IMR-90 (cell line): Measurements from ENCODE around the gene CAMK2G. TPM values are rescaled to one million over a fixed set of nuclear protein-coding genes. Genes with fewer than 3 reads are reported as not detected.

ENCODE experiments used
- ATAC-seq: fragments of 200-7000 bp; cut with Tn5 transposase; 2 replicates; pipeline ENCODE4 v1.9.1; 2020; ENCODE audit warnings: low read depth, mild to moderate bottlenecking, moderate library complexity
- BruUV-seq: library from RNA; stranded (reverse); fragments of 400-500 nt; replicated peaks from 2 replicates; lab custom pipeline; 2021; lab: Mats Ljungman, UMichigan
- CTCF ChIA-PET: fragments of 300-600 bp; formaldehyde crosslinking; extraction: SDS; loops from one replicate; lab custom pipeline; 2021; ENCODE audit warnings: antibody characterized with exemption; lab: Yijun Ruan, JAX
- POLR2A ChIA-PET: fragments of 300-600 bp; sonication (Branson Sonifier 250); formaldehyde crosslinking; loops from one replicate; lab custom pipeline; 2022; ENCODE audit warnings: antibody characterized with exemption; ENCODE audit not compliant: unreplicated experiment; lab: Charles Lee
- DNase-seq: peaks from one replicate; pipeline ENCODE4 v3.0.0; 2013
- H2AFZ ChIP-seq: replicated peaks from 2 replicates; pipeline ENCODE3; 2013; ENCODE audit warnings: low read length, mild to moderate bottlenecking; ENCODE audit not compliant: poor library complexity
- H2AK5ac ChIP-seq: 2 replicates; pipeline ENCODE4 v1.6.1; 2013; ENCODE audit warnings: low read depth, low read length, inconsistent platforms
- H2AK9ac ChIP-seq: replicated peaks from 2 replicates; pipeline ENCODE3; 2013; ENCODE audit warnings: mild to moderate bottlenecking, low read depth, low read length, moderate library complexity; ENCODE audit not compliant: poor library complexity
- H2BK120ac ChIP-seq: 2 replicates; pipeline ENCODE4 v1.6.1; 2013; ENCODE audit warnings: low read depth, low read length, inconsistent platforms
- H2BK15ac ChIP-seq: 3 replicates; pipeline ENCODE4 v1.6.1; 2013; ENCODE audit warnings: low read depth, low read length, inconsistent platforms
- H2BK20ac ChIP-seq: 2 replicates; pipeline ENCODE4 v1.6.1; 2013; ENCODE audit warnings: low read depth, mild to moderate bottlenecking, inconsistent platforms, low read length, moderate library complexity
- H2BK5ac ChIP-seq: 2 replicates; pipeline ENCODE4 v1.6.1; 2013; ENCODE audit warnings: mild to moderate bottlenecking, low read depth, low read length, inconsistent platforms; ENCODE audit not compliant: poor library complexity, severe bottlenecking
- H3K14ac ChIP-seq: replicated peaks from 2 replicates; pipeline ENCODE4 v1.6.1; 2013; ENCODE audit warnings: low read depth, low read length, inconsistent platforms
- H3K18ac ChIP-seq: 2 replicates; pipeline ENCODE4 v1.6.1; 2013; ENCODE audit warnings: low read depth, low read length, control low read depth
- H3K23ac ChIP-seq: 2 replicates; pipeline ENCODE4 v1.6.1; 2013; ENCODE audit warnings: low read depth, low read length, inconsistent platforms
- H3K27ac ChIP-seq: 2 replicates; pipeline ENCODE4 v1.5.1; 2013; ENCODE audit warnings: mild to moderate bottlenecking, control low read depth, low read length; ENCODE audit not compliant: insufficient read depth
- H3K27me3 ChIP-seq: 2 replicates; pipeline ENCODE4 v1.6.1; 2013; ENCODE audit warnings: low read length; ENCODE audit not compliant: control insufficient read depth, insufficient read depth
- H3K36me3 ChIP-seq: 2 replicates; pipeline ENCODE4 v1.6.1; 2013; ENCODE audit warnings: low read length, mixed read lengths; ENCODE audit not compliant: control insufficient read depth, insufficient read depth
- H3K4ac ChIP-seq: 2 replicates; pipeline ENCODE4 v1.6.1; 2013; ENCODE audit warnings: low read depth, low read length, inconsistent platforms
- H3K4me1 ChIP-seq: 2 replicates; pipeline ENCODE4 v1.6.1; 2013; ENCODE audit warnings: low read length, mixed read lengths; ENCODE audit not compliant: control insufficient read depth, insufficient read depth
- H3K4me2 ChIP-seq: 2 replicates; pipeline ENCODE4 v1.6.1; 2013; ENCODE audit warnings: low read depth, mild to moderate bottlenecking, control low read depth, low read length, moderate library complexity
- H3K4me3 ChIP-seq: 2 replicates; pipeline ENCODE4 v1.5.1; 2013; ENCODE audit warnings: low read depth, mild to moderate bottlenecking, control low read depth, low read length, moderate library complexity; ENCODE audit not compliant: insufficient read depth
- H3K56ac ChIP-seq: 2 replicates; pipeline ENCODE4 v1.6.1; 2013; ENCODE audit warnings: low read length, inconsistent platforms; ENCODE audit not compliant: insufficient read depth; ENCODE audit errors: extremely low read depth
- H3K79me1 ChIP-seq, 2 experiments: 2 replicates each; pipeline ENCODE4 v1.6.1; 2013; ENCODE audit warnings: low read length in 2 of 2, inconsistent platforms in 1 of 2, low read depth in 1 of 2
- H3K9ac ChIP-seq: 2 replicates; pipeline ENCODE4 v1.6.1; 2013; ENCODE audit warnings: low read depth, low read length, control low read depth
- H3K9me1 ChIP-seq: 2 replicates; pipeline ENCODE4 v1.6.1; 2013; ENCODE audit warnings: low read length, inconsistent platforms; ENCODE audit not compliant: insufficient read depth
- H3K9me3 ChIP-seq: 2 replicates; pipeline ENCODE4 v1.6.1; 2013; ENCODE audit warnings: low read length; ENCODE audit not compliant: control insufficient read depth, insufficient read depth
- H4K20me1 ChIP-seq: 2 replicates; pipeline ENCODE4 v1.6.1; 2013; ENCODE audit warnings: low read length, inconsistent platforms; ENCODE audit not compliant: insufficient read depth
- H4K5ac ChIP-seq: 2 replicates; pipeline ENCODE4 v1.6.1; 2013; ENCODE audit warnings: mild to moderate bottlenecking, low read depth, low read length, control low read depth
- H4K8ac ChIP-seq, 2 experiments: 2 replicates each; pipeline ENCODE4 v1.6.1; 2013; ENCODE audit warnings: low read depth in 2 of 2, low read length in 2 of 2, control low read depth in 1 of 2, inconsistent platforms in 1 of 2
- H4K91ac ChIP-seq: 2 replicates; pipeline ENCODE4 v1.6.1; 2013; ENCODE audit warnings: low read depth, low read length, inconsistent platforms; ENCODE audit not compliant: insufficient read depth
- ELK1 ChIP-seq: fragments of 150-350 bp; IDR thresholded peaks from 2 replicates; pipeline ENCODE4 v1.6.1; 2016; ENCODE audit warnings: low read depth, mild to moderate bottlenecking, low read length, moderate library complexity, borderline replicate concordance
- WGBS, 2 experiments: methylation state at CpG; one replicate each; pipeline versions ENCODE4 v1.1.5 to v1.1.7; 2013; ENCODE audit warnings: missing lambda C conversion rate in 2 of 2; ENCODE audit not compliant: insufficient read length in 1 of 2; ENCODE audit errors: extremely low coverage in 2 of 2; 5-methylcytosine and 5-hydroxymethylcytosine counted together
- dilution Hi-C: fragments of 300-500 bp; cut with HindIII; formaldehyde crosslinking; loops from one replicate; pipeline ENCODE4 v1.14.3; 2018; ENCODE audit warnings: low sequenced_read_pairs; ENCODE audit not compliant: unreplicated experiment
- in situ Hi-C: fragments of 300-500 bp; cut with MboI; formaldehyde crosslinking; loops from 3 replicates; pipeline ENCODE4 v1.14.3; 2019; ENCODE audit warnings: low sequenced_read_pairs, inconsistent platforms, mixed read lengths
- intact Hi-C: fragments of 100-400 bp; cut with micrococcal nuclease; formaldehyde crosslinking; loops from 2 replicates; pipeline ENCODE4 v1.10.0; 2022
- polyA plus RNA-seq, 3 experiments: library from polyadenylated mRNA; depleted of rRNA; stranded (reverse); fragments of >200 nt; gene quantifications; 2 replicates each; pipeline ENCODE4 v1.2.3, GENCODE V29; 2012; ENCODE audit warnings: low replicate concordance in 1 of 3
- total RNA-seq: library from RNA; depleted of rRNA; stranded (reverse); fragments of >200 nt; gene quantifications from 2 replicates; pipeline ENCODE4 v1.2.3, GENCODE V29; 2012

The CAMK2G gene
- total and polyA plus RNA-seq, 2 of the 4 experiments (the other 2 are of a cell fraction) = 20.4 to 25.4 TPM

- peak overlapping the region; percentile 91; the same call in 1 of the 2 replicates for H3K9ac ChIP-seq
- in situ Hi-C loops (no loop called here), intact Hi-C loops (no loop called here), dilution Hi-C loops (no loop called here)
- no peak overlapping the region for H4K91ac ChIP-seq
- no peak overlapping the region for H3K56ac ChIP-seq
- H3K27ac ChIP-seq = no peak overlapping the region
- H2BK5ac ChIP-seq = no peak overlapping the region
- no peak overlapping the region for H2BK20ac ChIP-seq
- peaks cover 5% of the 10 kb centered on the region; the same call in 1 of the 2 replicates for H3K4me1 ChIP-seq
- H3K18ac ChIP-seq = no peak overlapping the region
- peak overlapping the region; percentile 85; the same call in 1 of the 2 replicates for H3K23ac ChIP-seq
- DNase-seq (no peak), ATAC-seq (no peak)
- no peak overlapping the region; the same call in 1 of the 2 replicates for H4K5ac ChIP-seq
- no peak overlapping the region for H3K4ac ChIP-seq
- no peak overlapping the region for H3K14ac ChIP-seq
- H3K79me1 ChIP-seq = peaks cover 18 to 59% of the 10 kb centered on the region in 2 experiments
- H2BK120ac ChIP-seq = no peak overlapping the region
- no TSS peak for BruUV-seq
- CTCF ChIA-PET = no interaction called here
- H3K4me2 ChIP-seq = peak overlapping the region; percentile 97
- TF ChIP-seq ELK1 = no peak
- no peaks in the 10 kb centered on the region for H3K9me3 ChIP-seq
- H4K8ac ChIP-seq = peak overlapping the region in 1 of 2 experiments; percentile 84; a peak in 2 of 4 replicates
- POLR2A ChIA-PET = no interaction called here
- H2AFZ ChIP-seq = no peak overlapping the region
- peaks cover 19% of the 10 kb centered on the region for H4K20me1 ChIP-seq
- H3K36me3 ChIP-seq = peaks cover 7% of the 10 kb centered on the region
- peaks cover 7% of the 10 kb centered on the region; the same call in 1 of the 2 replicates for H3K9me1 ChIP-seq
- no peak overlapping the region for H2AK9ac ChIP-seq
- no peak overlapping the region for H2AK5ac ChIP-seq
- no peaks in the 10 kb centered on the region for H3K27me3 ChIP-seq
- WGBS, 2 experiments = no CpG with 5 or more reads among the region's 2 CpGs
- H2BK15ac ChIP-seq = no peak overlapping the region
- H3K4me3 ChIP-seq = peak overlapping the region; percentile 92
Observed at GRCh38 chr10:73782749-73783085, 91.6 kb downstream of the CAMK2G start.
